ENCODE data around the gene FBXO41.

FBXO41 gene

GRCh38 chr2:73284296-73285158, at the start of gene FBXO41:
Gene FBXO41 (minus strand): TSS chr2:73284478. CDS start chr2:73269630, 14,848 bp downstream.
- peak; percentile 57 for DNase-seq

GRCh38 chr2:73334045-73334444, 49.8 kb upstream of the FBXO41 start:
- DNase-seq, result no peak

DNA sequence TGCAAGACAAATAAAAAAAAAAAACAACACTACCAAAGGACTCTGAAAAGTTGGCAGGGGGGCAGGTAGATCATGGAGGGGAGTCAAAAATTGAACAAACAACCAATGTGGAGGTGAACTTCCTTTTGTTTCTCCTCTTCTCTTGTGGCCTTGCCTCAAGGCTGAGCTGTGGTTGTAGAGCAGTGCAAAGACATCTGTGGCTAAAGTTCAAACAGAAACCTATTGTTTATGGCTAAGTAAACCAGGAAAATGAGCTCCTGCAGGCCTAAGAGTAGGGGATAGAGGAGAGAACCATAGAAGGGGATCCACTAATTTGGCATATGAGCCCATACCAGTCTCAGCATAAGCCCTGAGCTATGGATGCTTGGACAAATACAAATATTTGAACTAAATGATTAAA, 49.3 kb upstream of the FBXO41 start:
- DNase-seq, result no peak

DNA sequence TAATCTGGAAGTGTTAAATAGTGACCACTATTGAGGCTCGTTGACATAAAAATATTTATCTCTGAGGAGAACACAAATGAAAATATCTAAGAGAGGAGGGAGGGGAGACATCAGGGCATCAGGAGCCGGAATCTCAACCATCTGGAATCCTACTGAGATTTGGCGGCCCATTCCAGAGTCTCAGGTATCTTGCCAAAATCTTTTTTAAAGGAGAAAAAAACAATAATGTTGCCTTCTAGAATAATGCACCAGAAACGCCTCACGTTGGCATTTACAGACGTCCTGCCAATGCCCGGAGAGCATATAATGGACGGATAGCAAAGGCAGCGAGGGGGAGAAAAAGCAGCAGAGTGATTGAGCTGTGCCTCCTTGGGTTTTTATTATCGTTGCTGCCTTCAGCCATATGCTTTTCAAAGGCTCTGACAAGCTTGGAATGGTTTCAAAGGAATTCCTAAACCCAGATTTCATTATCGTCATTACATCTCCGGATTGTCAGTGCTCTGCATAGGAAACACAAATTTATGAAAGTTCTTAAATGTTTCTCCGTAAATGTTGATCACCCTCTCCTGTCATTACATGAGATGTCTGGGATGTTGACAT, 39.9 kb upstream of the FBXO41 start:
- no peak for DNase-seq

GRCh38 chr2:73323551-73323950, 39.3 kb upstream of the FBXO41 start:
- DNase-seq, result no peak

GRCh38 chr2:73314441-73314840, 30.2 kb upstream of the FBXO41 start:
- DNase-seq, result no peak

DNA sequence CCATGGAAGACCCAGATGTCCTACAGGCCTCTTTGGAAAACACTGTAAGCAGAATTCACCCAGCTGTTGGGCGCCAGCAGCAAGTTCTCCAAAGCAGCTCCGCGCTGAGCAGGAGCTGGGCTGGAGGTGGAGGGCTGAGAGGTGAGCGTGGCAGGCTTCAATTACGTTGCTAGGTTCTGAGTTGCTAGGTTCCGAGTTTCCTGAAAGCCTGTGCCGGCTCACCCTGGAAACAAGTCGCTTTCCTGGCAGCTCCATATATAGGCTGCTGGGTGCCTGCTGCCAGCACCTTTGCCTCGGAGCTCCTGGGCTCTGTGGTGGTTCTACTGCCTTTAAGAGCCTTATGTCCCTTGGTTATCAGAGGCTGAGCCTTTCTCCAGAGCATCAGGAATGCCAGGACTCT, 23.4 kb upstream of the FBXO41 start:
- no peak for DNase-seq

- no peak for DNase-seq
Measured at GRCh38 chr2:73301636-73302035, 17.4 kb upstream of the FBXO41 start.

GRCh38 chr2:73300926-73301325, 16.6 kb upstream of the FBXO41 start:
- DNase-seq, result no peak

- DNase-seq, result no peak
Measured at GRCh38 chr2:73297586-73297985, 13.3 kb upstream of the FBXO41 start.

- no peak for DNase-seq
Measured at GRCh38 chr2:73297151-73297559, 12.9 kb upstream of the FBXO41 start.

- DNase-seq, result no peak
Measured at GRCh38 chr2:73295751-73296400, 11.6 kb upstream of the FBXO41 start.

- DNase-seq, result no peak
Measured at GRCh38 chr2:73294239-73294638, 10.0 kb upstream of the FBXO41 start.

GRCh38 chr2:73293534-73294171, 9.4 kb upstream of the FBXO41 start, which contains the start of gene EGR4:
Gene EGR4 (minus strand): TSS chr2:73293548. CDS start chr2:73293317, 231 bp downstream.
- DNase-seq, result peak; percentile 80

DNA sequence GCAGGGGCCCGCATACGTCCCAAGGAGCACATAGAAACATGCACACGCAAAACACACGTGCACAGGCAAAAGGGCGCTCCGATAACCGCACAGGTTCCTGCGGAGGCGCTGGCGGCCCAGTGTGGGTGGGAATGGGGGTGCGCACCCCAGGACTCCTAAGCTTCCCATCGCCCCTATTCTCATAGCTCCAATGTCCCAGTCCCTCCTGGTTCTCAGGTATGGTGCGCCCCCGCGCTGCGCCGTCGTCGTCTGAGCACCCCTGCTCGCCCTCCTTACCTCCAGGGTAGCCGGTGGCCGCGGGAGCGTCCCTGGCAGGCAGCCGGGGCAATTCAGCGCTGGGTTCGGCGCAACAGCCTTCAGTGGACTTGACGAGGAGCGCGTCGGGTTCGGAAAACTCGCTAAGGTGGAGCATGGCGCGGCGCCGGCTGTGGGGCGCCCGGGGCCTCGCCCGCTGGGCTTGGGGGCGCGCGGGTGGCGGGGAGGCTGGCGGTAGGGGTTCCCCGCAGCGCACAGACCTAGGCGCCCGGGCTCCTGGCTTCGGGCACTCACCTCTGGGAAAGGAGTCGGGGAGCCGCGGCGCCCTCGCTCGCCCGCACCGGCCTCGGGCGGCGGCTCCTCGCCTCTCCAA, 8.7 kb upstream of the FBXO41 start:
- DNase-seq, result no peak

GRCh38 chr2:73292316-73292905, 8.1 kb upstream of the FBXO41 start:
- no peak for DNase-seq

- no peak for DNase-seq
Measured at GRCh38 chr2:73291461-73292315, 7.4 kb upstream of the FBXO41 start.

GRCh38 chr2:73291093-73291460, 6.8 kb upstream of the FBXO41 start:
- peak; percentile 50 for DNase-seq

- no peak for DNase-seq
Measured at GRCh38 chr2:73290049-73290839, 6.0 kb upstream of the FBXO41 start.

GRCh38 chr2:73289304-73289703, 5.0 kb upstream of the FBXO41 start:
- no peak for DNase-seq

All from activated gamma-delta T cell treated with Interleukin-2 at 50 U/mL for 16 hours (primary cell).